ENCODE measurements around the gene ZBTB40. TPM values are rescaled to one million over a fixed set of nuclear protein-coding genes. Genes with fewer than 3 reads are reported as not detected.
A peak's percentile ranks its signal among the peaks of the same experiment; 100 is the strongest.

The ZBTB40 gene
- total RNA-seq, 1 experiment from 2014 or later: 16.3 TPM

GRCh38 chr1:22453181-22453580 is 1.5 kb downstream of the ZBTB40 start:
- H2BK12ac ChIP-seq (ENCODE audit: insufficient read length, low read depth, low read length): no peak overlapping the region
- WGBS (ENCODE audit: extremely low coverage, insufficient read length, low lambda C conversion rate): no CpG with 5 or more reads among the region's 2 CpGs

More at GRCh38 chr1:22453181-22453580, 1.5 kb downstream of the ZBTB40 start:
- Mint-ChIP-seq H3K4me1 (peaks cover 20 to 26% of the 10 kb centered on the region in 2 experiments), H3K27me3 (ENCODE audit: low read depth) (no peaks in the 10 kb centered on the region), H3K4me3 (peak overlapping the region; percentile 85 to 87), H3K36me3 (ENCODE audit: insufficient read depth in 1 of 3, low read depth in 3 of 3) (no peaks in the 10 kb centered on the region), H3K9me3 (no peaks in the 10 kb centered on the region), H3K27ac (no peak overlapping the region)
- H3K4ac ChIP-seq (ENCODE audit: low read depth, low read length): no peak overlapping the region
- H3K27ac ChIP-seq (ENCODE audit: insufficient read length, low read depth, low read length): no peak overlapping the region
- no peak overlapping the region for H2BK15ac ChIP-seq (ENCODE audit: low read depth, low read length)
- H4K5ac ChIP-seq (ENCODE audit: insufficient read length, low read depth, low read length): no peak overlapping the region
- H3K79me2 ChIP-seq (ENCODE audit: insufficient read depth, low read length): no peaks in the 10 kb centered on the region; the same call in 1 of the 2 replicates
- peaks cover 6% of the 10 kb centered on the region; the same call in 1 of the 2 replicates for H3K4me1 ChIP-seq (ENCODE audit: insufficient read depth, low read length)
- H3K18ac ChIP-seq (ENCODE audit: insufficient read length, low read depth, low read length): no peak overlapping the region
- no peak for DNase-seq
- no peaks in the 10 kb centered on the region for H4K20me1 ChIP-seq (ENCODE audit: control insufficient read depth, insufficient read depth, insufficient read length)
- H3K9me3 ChIP-seq (ENCODE audit: control insufficient read depth, low read depth, low read length): no peaks in the 10 kb centered on the region
- H2AFZ ChIP-seq (ENCODE audit: low read length): no peak overlapping the region
- no peak overlapping the region for H3K23ac ChIP-seq (ENCODE audit: insufficient read length, low read depth, low read length)
- H3K23me2 ChIP-seq (ENCODE audit: insufficient read length, low read depth, low read length, poor library complexity, severe bottlenecking): peaks cover 6% of the 10 kb centered on the region
- H2AK5ac ChIP-seq (ENCODE audit: insufficient read length, low read length): no peak overlapping the region
- H3K4me2 ChIP-seq (ENCODE audit: insufficient read depth, insufficient read length, low read length): no peak overlapping the region
- no peak overlapping the region for H2BK120ac ChIP-seq (ENCODE audit: low read depth, low read length, poor library complexity, severe bottlenecking)
- no peak overlapping the region for H2BK5ac ChIP-seq (ENCODE audit: insufficient read length, low read length)
- TF ChIP-seq CTCF (conservative IDR thresholded peaks at IDR 0.05): no peak
- no peak overlapping the region for H4K91ac ChIP-seq (ENCODE audit: insufficient read length, low read depth, low read length)
- H3K9ac ChIP-seq (ENCODE audit: extremely low read depth, insufficient read length, low read length): no peak overlapping the region
- no peaks in the 10 kb centered on the region; the same call in 1 of the 2 replicates for H3K27me3 ChIP-seq (ENCODE audit: insufficient read depth, low read length)
- no peak overlapping the region for H2BK20ac ChIP-seq (ENCODE audit: low read depth, low read length, poor library complexity, severe bottlenecking)
- no peak overlapping the region for H3K56ac ChIP-seq (ENCODE audit: insufficient read length, low read depth, low read length)
- no peak overlapping the region for H3K14ac ChIP-seq (ENCODE audit: insufficient read depth, low read length)
- no peak overlapping the region for H3T11ph ChIP-seq (ENCODE audit: low read length)
- H4K8ac ChIP-seq (replicated peaks; ENCODE audit: insufficient read length, low read depth, low read length): no peak overlapping the region
- H3K79me1 ChIP-seq (ENCODE audit: insufficient read depth, low read depth, low read length, poor library complexity, severe bottlenecking): no peaks in the 10 kb centered on the region
